Measurements from ENCODE around the gene EVI5L.
"Not testable (repeated sequence)": the region's sequence is repeated elsewhere in the genome, so short reads cannot be mapped to it uniquely, and the experiment has no call there.

The EVI5L gene

GRCh38 chr19:7799640-7800355 is 30.2 kb upstream of the EVI5L start:
- peak; percentile 57 to 71 for DNase-seq
- TF ChIP-seq POLR2A (IDR thresholded peaks at IDR 0.05; ENCODE audit: low read length) (no peak), GATA1 (IDR thresholded peaks at IDR 0.05; ENCODE audit: low read depth, low read length) (no peak)

GRCh38 chr19:7801020-7801570 is 28.9 kb upstream of the EVI5L start:
- no peak for DNase-seq
- TF ChIP-seq POLR2A (IDR thresholded peaks at IDR 0.05; ENCODE audit: low read length) (no peak), GATA1 (IDR thresholded peaks at IDR 0.05; ENCODE audit: low read depth, low read length) (no peak)

DNA sequence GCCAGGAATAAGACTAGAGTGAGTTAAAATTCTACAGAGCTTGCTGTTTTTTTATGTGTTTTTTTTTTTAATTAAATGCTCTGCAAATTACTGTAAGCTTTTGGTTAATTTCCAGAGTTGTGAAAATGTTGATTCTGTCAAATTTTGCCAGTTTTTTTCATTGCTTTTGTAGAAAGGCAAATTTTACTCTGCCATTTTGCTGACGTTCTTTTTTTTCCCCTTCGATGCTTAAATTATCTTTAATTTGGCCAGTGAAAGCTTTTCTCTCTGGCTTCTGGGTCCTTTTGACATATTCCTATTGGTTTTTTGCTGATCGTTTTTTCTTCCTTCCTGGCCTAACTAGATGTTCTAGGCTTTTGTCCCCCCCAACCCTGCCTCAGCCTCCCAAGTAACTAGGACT is 23.8 kb upstream of the EVI5L start:
- no peak for TF ChIP-seq GATA1 (IDR thresholded peaks at IDR 0.05; ENCODE audit: low read depth, low read length)
- TF ChIP-seq POLR2A (IDR thresholded peaks at IDR 0.05; ENCODE audit: low read length): no peak
- no peak for DNase-seq

- TF ChIP-seq POLR2A (IDR thresholded peaks at IDR 0.05; ENCODE audit: low read length) (no peak), GATA1 (IDR thresholded peaks at IDR 0.05; ENCODE audit: low read depth, low read length) (no peak)
- DNase-seq: no peak
Observed at GRCh38 chr19:7806876-7807275, 23.1 kb upstream of the EVI5L start.

- TF ChIP-seq GATA1 (IDR thresholded peaks at IDR 0.05; ENCODE audit: low read depth, low read length) (no peak), POLR2A (IDR thresholded peaks at IDR 0.05; ENCODE audit: low read length) (no peak)
- no peak for DNase-seq
Observed at GRCh38 chr19:7808108-7808507, 21.9 kb upstream of the EVI5L start.

DNA sequence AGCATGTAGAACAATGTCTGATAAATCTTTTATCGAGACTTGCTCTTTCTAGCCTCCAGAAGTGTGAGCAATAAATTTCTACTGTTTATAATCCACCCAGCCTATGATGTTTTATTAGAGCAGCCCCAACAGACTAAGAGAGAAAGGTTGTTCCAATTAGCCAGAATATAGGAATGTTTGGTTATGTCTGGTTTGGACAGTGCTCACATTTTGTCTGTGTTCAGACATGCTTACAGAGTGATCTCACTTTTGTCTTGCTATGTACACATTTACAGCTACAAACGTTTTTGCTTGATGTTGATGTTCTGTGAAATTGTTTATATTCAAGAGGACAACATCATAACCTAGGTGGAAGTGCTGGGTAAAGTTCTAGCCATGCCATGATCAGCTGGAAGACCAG is 18.0 kb upstream of the EVI5L start:
- no peak for DNase-seq
- TF ChIP-seq GATA1 (IDR thresholded peaks at IDR 0.05; ENCODE audit: low read depth, low read length) (no peak), POLR2A (IDR thresholded peaks at IDR 0.05; ENCODE audit: low read length) (no peak)

GRCh38 chr19:7815325-7815724 is 14.7 kb upstream of the EVI5L start:
- no peak for DNase-seq
- no peak for TF ChIP-seq GATA1 (IDR thresholded peaks at IDR 0.05; ENCODE audit: low read depth, low read length)
- TF ChIP-seq POLR2A (IDR thresholded peaks at IDR 0.05; ENCODE audit: low read length): no peak

DNA sequence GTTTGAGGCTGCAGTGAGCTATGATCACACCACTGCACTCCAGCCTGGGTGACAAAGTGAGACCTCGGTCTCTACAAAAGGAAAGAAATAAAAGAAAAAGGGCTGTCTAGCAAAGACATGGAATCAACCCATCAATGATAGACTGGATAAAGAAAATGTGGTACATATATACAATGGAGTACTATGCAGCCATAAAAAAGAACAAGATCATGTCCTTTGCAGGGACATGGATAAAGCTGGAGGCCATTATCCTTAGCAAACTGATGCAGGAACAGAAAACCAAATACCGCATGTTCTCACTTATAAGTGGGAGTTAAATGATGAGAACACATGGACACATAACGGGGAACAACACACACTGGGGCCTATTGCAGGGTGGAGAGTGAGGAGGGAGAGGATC is 14.0 kb upstream of the EVI5L start:
- not testable (repeated sequence) for DNase-seq

DNA sequence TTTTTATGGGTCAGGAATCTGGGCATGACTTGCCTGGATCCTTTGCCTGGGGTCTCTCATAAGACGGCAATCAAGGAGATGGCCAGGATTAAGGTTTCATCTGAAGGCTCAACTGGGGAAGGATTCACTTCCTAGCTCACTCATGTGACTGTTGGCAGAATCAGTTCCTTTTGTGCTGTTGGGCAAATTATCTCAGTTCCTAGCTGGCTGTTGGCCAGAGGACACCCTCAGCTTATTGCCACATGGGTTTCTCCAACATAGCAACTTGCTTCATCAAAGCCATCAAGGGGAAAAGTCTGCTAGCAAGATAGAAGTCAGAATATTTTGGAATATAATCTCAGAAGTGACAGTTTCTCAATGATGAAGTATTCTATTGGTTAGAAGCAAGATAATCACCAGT is 12.2 kb upstream of the EVI5L start:
- no peak for DNase-seq
- TF ChIP-seq GATA1 (IDR thresholded peaks at IDR 0.05; ENCODE audit: low read depth, low read length) (no peak), POLR2A (IDR thresholded peaks at IDR 0.05; ENCODE audit: low read length) (no peak)

DNA sequence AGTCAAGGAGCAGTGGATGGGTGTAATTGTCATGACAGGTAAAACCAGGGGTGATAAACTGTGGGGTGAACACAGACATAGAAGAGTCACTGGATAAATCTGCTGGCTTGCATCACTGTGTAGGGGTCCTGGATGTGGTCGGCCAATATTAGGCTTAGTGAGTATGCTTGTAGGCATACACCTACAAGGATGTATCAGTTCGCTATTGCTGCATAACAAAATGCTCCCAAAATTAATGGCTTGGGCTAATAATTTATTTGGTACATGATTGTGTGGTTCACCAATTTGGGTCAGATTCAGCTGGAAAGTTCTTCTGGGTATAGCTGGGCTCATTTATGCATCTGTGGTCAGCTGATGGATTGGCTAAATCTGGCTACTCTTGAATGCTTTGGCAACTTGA is 11.2 kb upstream of the EVI5L start:
- TF ChIP-seq GATA1 (IDR thresholded peaks at IDR 0.05; ENCODE audit: low read depth, low read length) (no peak), POLR2A (IDR thresholded peaks at IDR 0.05; ENCODE audit: low read length) (no peak)
- DNase-seq: no peak

- TF ChIP-seq GATA1 (IDR thresholded peaks at IDR 0.05; ENCODE audit: low read depth, low read length): no peak
- TF ChIP-seq POLR2A (IDR thresholded peaks at IDR 0.05; ENCODE audit: low read length): no peak
- DNase-seq: no peak
Observed at GRCh38 chr19:7819337-7819736, 10.7 kb upstream of the EVI5L start.

DNA sequence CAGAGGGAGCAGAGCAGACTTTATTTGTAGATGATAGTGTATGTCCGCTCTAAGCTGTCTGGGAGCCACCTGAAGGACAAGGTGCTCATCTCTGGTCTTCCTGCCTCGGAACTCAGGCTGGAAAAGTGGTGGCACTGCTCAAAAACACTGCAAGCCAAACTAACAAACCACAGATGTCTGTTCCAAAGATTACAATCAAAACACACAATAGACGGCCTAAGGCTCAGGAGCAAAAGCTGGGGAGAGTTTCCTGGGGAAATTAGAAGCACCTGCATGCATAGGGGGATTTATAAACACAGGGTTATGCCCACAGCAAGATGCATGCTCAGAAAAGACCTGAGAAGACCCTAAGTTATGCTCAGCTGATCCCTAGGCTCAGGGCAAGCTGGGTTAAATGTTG is 9.4 kb upstream of the EVI5L start:
- TF ChIP-seq GATA1 (IDR thresholded peaks at IDR 0.05; ENCODE audit: low read depth, low read length): no peak
- no peak for TF ChIP-seq POLR2A (IDR thresholded peaks at IDR 0.05; ENCODE audit: low read length)

GRCh38 chr19:7822910-7823515 is 7.0 kb upstream of the EVI5L start:
- no peak for TF ChIP-seq GATA1 (IDR thresholded peaks at IDR 0.05; ENCODE audit: low read depth, low read length)
- TF ChIP-seq POLR2A (IDR thresholded peaks at IDR 0.05; ENCODE audit: low read length): no peak
- no peak for DNase-seq

More for the DNA sequence above, 9.4 kb upstream of the EVI5L start:
- no peak for DNase-seq

- TF ChIP-seq GATA1 (IDR thresholded peaks at IDR 0.05; ENCODE audit: low read depth, low read length) (no peak), POLR2A (IDR thresholded peaks at IDR 0.05; ENCODE audit: low read length) (no peak)
- no peak for DNase-seq
Observed at GRCh38 chr19:7823686-7824301, 6.2 kb upstream of the EVI5L start.

DNA sequence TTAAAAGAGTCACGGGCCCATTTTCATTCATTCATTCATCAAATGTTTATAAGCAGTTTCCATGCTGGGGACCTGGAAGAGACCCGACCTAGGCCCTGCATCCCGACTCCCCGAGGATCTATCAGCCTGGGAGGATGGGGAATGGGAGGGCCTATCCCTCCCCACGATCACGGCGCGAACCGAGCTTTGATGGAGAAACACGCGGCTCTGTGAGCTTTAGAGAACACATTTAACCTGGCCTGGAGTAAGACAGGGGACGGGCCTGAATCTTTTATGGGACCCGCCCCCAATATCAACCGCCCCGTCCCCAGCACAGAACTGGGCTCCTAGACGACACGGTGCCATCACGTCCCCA is 875 bp upstream of the EVI5L start:
- TF ChIP-seq GATA1 (IDR thresholded peaks at IDR 0.05; ENCODE audit: low read depth, low read length): no peak
- DNase-seq: no peak

Measured in erythroblast (primary cell).